Stromal cell of bone marrow (primary cell): ENCODE results near the gene CCDC148.
"Not testable (repeated sequence)": the region's sequence is repeated elsewhere in the genome, so short reads cannot be mapped to it uniquely, and the experiment has no call there.

Experiments used
- DNase-seq: peaks from one replicate; pipeline ENCODE4 v3.0.0-alpha.2; 2012; ENCODE audit warnings: low read depth

Gene CCDC148

DNA sequence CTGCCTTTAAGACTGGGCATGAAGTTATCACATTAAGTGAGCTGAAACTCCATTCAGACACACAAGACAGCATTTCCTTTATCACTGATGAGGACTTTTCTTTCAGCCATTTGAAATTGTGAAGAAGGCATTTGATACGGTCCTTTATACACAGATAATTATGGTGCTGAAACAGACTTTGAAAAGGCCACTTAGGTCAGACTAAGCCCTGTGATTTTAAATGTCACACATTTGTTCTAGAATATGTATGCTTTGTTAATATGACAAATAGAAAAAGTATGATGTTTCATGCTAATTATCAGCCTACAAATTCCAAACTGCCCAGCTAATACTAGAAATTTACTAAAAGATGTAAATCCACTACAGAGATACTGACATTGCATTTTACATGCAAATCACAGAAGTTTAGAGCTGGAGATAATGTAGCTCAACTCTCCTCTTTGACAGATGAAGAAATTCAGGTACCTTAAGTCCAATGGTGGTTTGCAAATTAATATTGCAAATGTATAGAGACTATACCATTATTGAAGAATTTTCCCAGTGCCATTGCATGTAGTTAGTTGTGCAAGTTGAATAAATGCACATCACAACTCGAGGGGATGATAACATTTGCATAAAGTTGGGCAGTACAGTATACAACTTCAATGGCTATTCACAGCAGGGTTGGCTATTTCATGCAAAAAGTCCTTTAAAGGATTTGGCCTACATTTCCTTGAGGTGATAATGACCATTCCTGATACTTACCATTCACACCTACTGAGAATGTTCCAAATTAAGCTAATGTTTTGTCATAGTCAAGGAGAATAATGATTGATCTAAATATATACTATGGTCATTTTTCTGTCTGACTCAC lies 179.7 kb downstream of the CCDC148 start:
- no peak for DNase-seq

DNA sequence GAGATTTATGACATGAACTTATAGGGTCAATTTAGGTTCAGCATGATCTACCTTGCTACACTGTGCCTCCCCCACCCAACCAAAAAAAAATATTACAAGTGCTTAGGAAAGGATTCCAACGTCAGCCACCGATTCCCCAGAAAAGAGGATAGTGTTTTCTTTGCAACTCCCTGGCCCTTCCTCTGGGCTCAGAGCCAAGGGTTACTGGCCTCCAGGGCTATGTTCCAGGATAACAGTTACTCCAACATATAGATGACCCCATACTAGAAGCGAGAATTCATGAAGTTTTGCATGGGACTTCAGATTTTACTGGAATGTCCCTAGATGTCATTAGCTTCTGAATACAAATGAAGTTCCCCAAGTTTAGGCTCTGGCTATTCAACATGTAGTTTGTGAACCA lies 182.8 kb downstream of the CCDC148 start:
- no peak for DNase-seq

DNA sequence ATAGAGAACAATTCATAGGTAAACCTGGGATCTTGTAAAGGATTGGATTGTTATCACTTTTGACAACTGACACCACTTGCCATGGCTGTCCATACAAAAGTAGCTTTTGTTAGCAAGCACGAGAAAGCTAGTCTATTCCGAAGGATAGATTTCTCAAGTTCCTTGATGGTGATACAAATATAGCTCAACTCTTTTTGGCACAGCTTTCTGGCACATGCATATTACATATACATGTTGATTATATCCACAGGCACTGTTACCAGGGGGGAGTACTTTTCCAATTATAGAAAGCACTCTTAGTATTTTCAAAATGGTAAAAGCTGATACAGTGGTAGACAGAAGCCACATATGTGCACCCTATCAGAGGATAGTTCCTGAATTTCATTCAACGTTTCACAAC lies 186.0 kb downstream of the CCDC148 start:
- no peak for DNase-seq

DNA sequence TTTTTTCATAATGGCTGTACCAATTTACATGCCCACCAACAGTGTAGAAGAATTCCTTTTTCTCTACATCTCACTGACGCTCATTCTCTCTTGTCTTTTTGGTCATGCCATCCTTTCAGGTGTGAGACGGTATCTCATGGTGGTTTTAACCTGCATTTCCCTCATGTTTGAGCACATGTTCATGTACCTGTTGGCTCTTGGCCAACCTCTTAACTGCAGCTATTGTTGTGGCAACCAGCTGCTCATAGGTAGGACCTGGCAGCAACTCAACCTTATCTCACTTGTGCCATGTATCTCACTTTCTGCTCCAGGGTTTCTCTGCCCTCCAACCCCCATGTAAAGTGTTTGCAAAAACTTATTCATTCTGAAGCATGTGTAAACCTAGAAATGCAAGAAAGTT lies 187.4 kb downstream of the CCDC148 start:
- no peak for DNase-seq

DNA sequence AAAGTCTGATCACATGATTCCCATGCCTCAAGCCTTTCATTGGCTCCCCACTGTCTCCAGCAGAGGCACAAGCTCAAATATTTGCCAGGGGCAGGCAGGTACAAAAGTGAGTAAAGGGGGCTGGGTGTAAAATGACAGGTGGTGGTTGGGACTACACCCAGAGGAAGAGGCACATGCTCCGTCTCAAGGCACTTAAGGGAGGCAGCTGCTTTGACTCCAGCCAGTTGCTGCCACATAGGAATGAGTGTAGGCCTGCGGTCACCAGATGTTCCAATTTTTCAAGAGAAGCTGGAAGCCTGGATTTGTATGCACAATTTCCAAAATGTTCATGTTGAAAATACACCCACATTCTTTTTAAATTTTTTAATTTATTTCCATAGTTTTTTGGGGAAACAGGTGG lies 190.4 kb downstream of the CCDC148 start:
- no peak for DNase-seq

DNA sequence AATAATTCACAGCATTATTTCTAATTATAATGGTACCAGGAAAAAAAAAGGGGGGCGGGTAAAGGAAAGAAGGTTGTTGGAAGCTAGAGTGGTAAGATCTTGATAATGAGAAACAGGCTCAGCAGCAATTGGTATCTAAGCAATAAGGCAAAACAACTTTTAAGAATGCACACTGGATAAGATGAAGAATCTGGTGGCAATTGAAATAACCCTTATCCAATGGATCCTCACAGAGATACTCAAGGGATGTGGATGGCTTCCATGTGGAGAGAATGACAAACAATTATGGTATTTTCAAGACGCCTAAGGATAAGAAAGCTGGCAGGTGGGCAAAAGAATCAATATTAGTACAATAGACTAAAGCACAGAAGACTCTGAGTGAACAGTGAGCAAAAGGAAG lies 201.3 kb downstream of the CCDC148 start:
- no peak for DNase-seq

GRCh38 chr2:158253170-158253569 lies 203.4 kb downstream of the CCDC148 start:
- DNase-seq, result no peak

DNA sequence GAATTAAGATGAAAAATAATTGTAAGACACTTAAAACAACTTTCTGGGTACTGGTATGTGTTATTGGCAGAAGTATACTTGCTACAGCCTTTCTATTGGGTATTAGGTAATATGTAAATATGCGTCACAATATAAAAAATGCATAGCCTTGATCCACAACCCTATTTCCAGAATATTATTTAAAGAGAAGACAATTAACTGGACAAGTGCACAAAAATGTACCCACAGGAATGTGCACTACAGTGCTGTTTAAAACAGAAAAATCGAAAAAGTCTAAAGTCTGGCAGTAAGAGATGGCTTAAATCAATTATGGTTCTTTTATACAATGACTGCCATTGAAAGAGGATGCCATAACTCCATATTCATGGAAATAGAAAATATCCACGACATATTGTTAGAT lies 205.2 kb downstream of the CCDC148 start:
- no peak for DNase-seq

GRCh38 chr2:158243392-158243791 lies 213.2 kb downstream of the CCDC148 start:
- no peak for DNase-seq

- no peak for DNase-seq
Observed at GRCh38 chr2:158242280-158242679, 214.3 kb downstream of the CCDC148 start.

GRCh38 chr2:158240975-158241374 lies 215.6 kb downstream of the CCDC148 start:
- DNase-seq, result no peak

- DNase-seq, result no peak
Observed at GRCh38 chr2:158239271-158239670, 217.3 kb downstream of the CCDC148 start.

GRCh38 chr2:158234497-158234896 lies 222.1 kb downstream of the CCDC148 start:
- DNase-seq, result no peak

DNA sequence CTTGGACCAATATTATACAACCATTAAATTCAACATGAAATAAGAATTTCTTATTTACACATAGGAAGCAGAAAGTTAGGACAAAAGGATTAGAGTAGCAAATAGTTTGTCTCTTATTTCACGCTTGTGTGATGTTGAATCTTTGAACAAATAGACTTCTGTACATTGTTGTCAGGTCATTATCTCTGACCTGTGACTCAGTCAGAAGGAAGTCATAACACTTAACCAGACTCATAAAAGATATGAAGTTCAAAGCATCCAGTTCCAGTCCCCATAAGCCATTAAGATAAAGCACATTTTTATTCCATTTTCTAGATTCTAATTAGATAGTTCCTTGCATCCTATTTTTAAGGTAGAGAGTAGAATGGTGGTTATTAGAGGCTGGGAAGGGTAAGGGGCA lies 224.1 kb downstream of the CCDC148 start:
- no peak for DNase-seq

GRCh38 chr2:158228943-158229508 lies 227.5 kb downstream of the CCDC148 start:
- no peak for DNase-seq

- DNase-seq, result not testable (repeated sequence)
Observed at GRCh38 chr2:158223066-158223465, 233.5 kb downstream of the CCDC148 start.

DNA sequence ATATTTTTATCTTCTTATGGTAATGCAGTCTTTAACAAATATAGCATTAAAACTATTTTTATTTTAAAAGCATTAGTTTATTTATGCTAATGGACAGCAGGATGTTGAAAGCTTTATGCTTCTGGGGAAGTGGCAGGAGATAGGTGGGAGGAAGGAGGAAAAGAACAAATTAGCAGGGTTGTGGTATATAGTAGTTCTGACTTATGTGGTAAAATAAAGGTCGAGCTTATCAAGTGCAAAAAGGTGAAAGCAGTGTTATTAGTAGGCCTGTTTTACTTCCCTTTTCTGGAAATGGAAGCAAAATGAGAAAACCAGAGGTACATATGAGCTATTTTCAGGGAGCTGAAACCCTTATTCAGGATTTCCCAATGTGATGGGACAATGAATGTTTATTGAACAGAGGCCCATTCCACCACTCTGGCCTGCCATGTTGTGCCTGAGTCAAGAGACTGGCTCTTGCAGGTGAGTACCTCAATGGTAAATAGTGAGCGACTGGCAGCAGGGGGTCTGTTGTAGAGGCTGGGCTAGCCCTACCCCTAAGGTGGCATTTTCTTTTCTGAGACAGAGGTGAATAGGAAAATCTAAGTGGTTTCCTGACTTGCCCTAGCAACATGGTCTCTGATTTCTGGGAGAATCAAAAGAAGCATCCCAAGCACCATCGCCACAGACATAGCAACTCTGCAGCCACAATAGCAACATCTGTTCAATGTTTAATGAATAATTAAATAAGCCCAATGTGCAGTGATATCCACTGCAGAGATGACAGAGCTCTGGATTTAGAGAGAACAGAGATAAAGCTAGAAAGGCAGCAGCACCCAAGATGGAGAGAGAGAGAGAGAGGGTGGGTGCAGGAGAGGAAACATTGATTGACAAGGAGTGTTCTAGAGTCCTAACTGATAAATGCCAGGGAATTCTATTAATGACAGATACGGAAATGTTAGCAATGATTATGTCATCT lies 235.2 kb downstream of the CCDC148 start:
- DNase-seq, result no peak

DNA sequence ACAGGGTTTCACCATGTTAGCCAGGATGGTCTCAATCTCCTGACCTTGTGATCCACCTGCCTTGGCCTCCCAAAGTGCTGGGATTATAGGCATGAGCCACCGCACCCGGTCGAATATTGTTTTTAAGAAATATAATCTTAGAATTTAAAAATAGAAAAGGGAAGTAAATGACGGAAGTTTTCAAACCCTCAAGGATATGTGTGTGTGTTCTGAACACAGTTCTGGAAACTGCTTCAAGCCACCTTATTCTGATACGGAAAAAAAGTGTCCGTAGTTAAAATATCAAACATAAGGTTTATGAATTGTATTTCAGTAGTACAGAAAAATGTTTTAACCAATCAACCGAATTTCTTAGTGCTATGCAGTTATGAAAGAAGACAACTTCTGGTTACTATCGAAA lies 239.0 kb downstream of the CCDC148 start:
- DNase-seq, result no peak

- DNase-seq, result peak; percentile 5
Observed at GRCh38 chr2:158214431-158214830, 242.1 kb downstream of the CCDC148 start.

DNA sequence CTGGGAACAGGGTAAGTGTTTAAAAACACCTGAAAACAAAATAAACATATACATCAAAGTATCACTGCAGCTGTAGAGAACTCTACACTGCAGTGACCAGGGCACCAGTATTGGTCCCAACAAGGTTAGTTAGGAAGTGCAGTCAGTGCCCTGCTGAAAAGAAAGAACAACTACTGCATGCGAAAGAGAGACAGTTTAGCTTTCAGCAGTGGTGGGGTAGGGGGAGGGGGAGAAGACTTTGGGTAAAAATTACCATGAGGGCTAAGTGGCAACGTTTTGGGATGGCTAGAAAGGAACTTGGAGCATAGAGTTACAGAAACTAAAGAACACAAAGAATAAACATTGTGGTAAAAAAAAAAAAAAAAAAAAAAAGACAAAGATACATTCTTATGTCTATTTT lies 242.8 kb downstream of the CCDC148 start:
- no peak for DNase-seq

DNA sequence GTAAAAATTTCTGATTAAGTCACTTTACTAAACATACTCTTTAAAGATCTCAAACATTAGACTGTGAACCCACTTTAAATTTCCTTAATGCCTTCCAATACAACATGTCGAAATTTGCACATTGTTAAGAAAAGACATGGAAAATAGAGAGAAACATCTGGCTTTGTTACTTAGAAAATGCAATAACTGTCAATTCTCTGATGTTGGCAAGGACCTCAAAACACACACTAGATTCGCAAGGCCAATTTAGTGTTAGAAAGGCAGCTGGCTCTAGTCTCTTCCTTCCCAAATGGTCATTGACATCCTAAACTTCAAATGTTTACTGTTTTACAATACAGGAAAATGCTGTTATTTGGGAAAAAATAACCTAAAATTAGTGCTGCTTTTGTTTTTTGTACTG lies 244.3 kb downstream of the CCDC148 start:
- DNase-seq, result no peak

DNA sequence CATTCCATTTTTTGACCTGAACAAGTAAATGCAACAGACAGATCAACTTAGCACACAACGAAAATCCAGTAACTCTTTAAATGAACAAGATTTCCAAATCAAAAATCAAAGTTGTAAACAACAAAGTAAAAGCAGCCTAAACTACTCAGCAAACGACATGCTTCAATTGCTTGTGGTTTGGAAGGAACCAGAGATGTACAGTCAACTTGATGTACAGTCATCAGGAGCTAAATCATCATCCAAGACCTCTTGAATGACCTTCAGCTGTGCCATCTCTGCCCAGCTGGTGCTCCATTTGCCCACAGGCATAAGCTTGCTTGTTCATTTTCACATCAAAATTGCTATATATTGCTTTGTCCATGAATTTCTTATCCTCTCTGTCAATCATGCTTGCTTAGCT lies 245.1 kb downstream of the CCDC148 start:
- DNase-seq, result peak; percentile 24

- DNase-seq, result no peak
Observed at GRCh38 chr2:158207354-158207753, 249.2 kb downstream of the CCDC148 start.
